HCT116 (cell line): Measurements from ENCODE around the gene PKP3. TPM values are rescaled to one million over a fixed set of nuclear protein-coding genes. Genes with fewer than 3 reads are reported as not detected.
"Not testable (repeated sequence)": the region's sequence is repeated elsewhere in the genome, so short reads cannot be mapped to it uniquely, and the experiment has no call there.

Experiments
- ATAC-seq: fragments of 200-7000 bp; cut with Tn5 transposase; 2 replicates; pipeline ENCODE4 v1.9.1; 2020; ENCODE audit warnings: mild to moderate bottlenecking, moderate library complexity
- BruUV-seq: library from RNA; stranded (reverse); fragments of 400-500 nt; replicated peaks from 2 replicates; lab custom pipeline; 2021; lab: Mats Ljungman, UMichigan
- CTCF ChIA-PET: fragments of 300-600 bp; sonication (Branson Sonifier 250); formaldehyde crosslinking; loops from one replicate; lab custom pipeline; 2021; ENCODE audit warnings: antibody characterized with exemption; lab: Charles Lee
- POLR2A ChIA-PET: fragments of 300-600, 350-600 bp; sonication (Branson Sonifier 250); formaldehyde crosslinking; loops from one replicate; lab custom pipeline; 2021; ENCODE audit warnings: antibody characterized with exemption; lab: Charles Lee
- RAD21 ChIA-PET, 2 experiments: fragments of 300-600 bp; sonication (Branson Sonifier 250); formaldehyde crosslinking; loops; one replicate each; lab custom pipeline; 2023; ENCODE audit warnings: low total read pairs in 2 of 2; ENCODE audit not compliant: uncharacterized antibody in 2 of 2, unreplicated experiment in 2 of 2, low non-redundant PET in 1 of 2; lab: Charles Lee
- DNase-seq: peaks from one replicate; pipeline ENCODE4 v3.0.0-alpha.2; 2010; ENCODE audit warnings: low read depth, low spot score
- H2AFZ ChIP-seq: fragments of 200-600 bp; shearing (Covaris generic), sonication (generic); 2 replicates; pipeline ENCODE4 v1.6.1; 2017; ENCODE audit warnings: low read depth, mixed run types, mixed read lengths, antibody characterized with exemption, low read length; ENCODE audit not compliant: poor library complexity, severe bottlenecking
- H3K27ac ChIP-seq: 2 replicates; pipeline ENCODE4 v1.5.1; 2012; ENCODE audit warnings: low read depth, low read length
- H3K27me3 ChIP-seq: fragments of 200-600 bp; sonication (generic); 2 replicates; pipeline ENCODE4 v1.6.1; 2016; ENCODE audit warnings: mixed run types, low read length, mixed read lengths; ENCODE audit not compliant: insufficient read depth
- H3K36me3 ChIP-seq, 2 experiments: fragments of 200-500 bp in 1 of 2; fragments of 200-600 bp in 1 of 2; sonication (Bioruptor generic) in 1 of 2; sonication (generic) in 1 of 2; 2 replicates each; pipeline versions ENCODE4 v1.5.1 to v1.6.1; 2014 to 2016; ENCODE audit warnings: low read length in 2 of 2, inconsistent platforms in 1 of 2, mixed read lengths in 1 of 2, mixed run types in 1 of 2; ENCODE audit not compliant: insufficient read depth in 2 of 2, control insufficient read depth in 1 of 2
- H3K4me1 ChIP-seq, 2 experiments: fragments of 200-600 bp in 1 of 2; sonication (generic) in 1 of 2; 2 replicates each; pipeline versions ENCODE4 v1.5.1 to v1.6.1; 2012 to 2017; ENCODE audit warnings: low read length in 2 of 2, inconsistent platforms in 1 of 2, mild to moderate bottlenecking in 1 of 2, mixed read lengths in 1 of 2, mixed run types in 1 of 2, moderate library complexity in 1 of 2; ENCODE audit not compliant: insufficient read depth in 2 of 2, control insufficient read depth in 1 of 2
- H3K4me2 ChIP-seq: fragments of 200-600 bp; sonication (generic); 2 replicates; pipeline ENCODE4 v1.6.1; 2017; ENCODE audit warnings: mixed run types, low read length, mixed read lengths
- H3K4me3 ChIP-seq, 2 experiments: fragments of 200-600 bp in 1 of 2; sonication (generic) in 1 of 2; replicated peaks in 1 of 2; 2 replicates each; pipeline ENCODE4 v1.5.1; 2011 to 2016; ENCODE audit warnings: low read length in 2 of 2, control low read depth in 1 of 2, low read depth in 1 of 2, mild to moderate bottlenecking in 1 of 2, mixed read lengths in 1 of 2, mixed run types in 1 of 2
- H3K79me2 ChIP-seq: fragments of 200-600 bp; sonication (generic); 2 replicates; pipeline ENCODE4 v1.6.1; 2017; ENCODE audit warnings: mild to moderate bottlenecking, mixed run types, low read length, moderate library complexity, mixed read lengths; ENCODE audit not compliant: insufficient read depth
- H3K9ac ChIP-seq: fragments of 200-600 bp; sonication (generic); 2 replicates; pipeline ENCODE4 v1.6.1; 2016; ENCODE audit warnings: low read length, mixed read lengths
- H3K9me2 ChIP-seq: fragments of 200-600 bp; sonication (generic), shearing (Covaris generic); 2 replicates; pipeline ENCODE4 v1.6.1; 2017; ENCODE audit warnings: mixed run types, mild to moderate bottlenecking, moderate library complexity; ENCODE audit not compliant: insufficient read depth
- H3K9me3 ChIP-seq, 2 experiments: fragments of 200-500 bp in 1 of 2; fragments of 200-600 bp in 1 of 2; sonication (Bioruptor generic) in 1 of 2; sonication (generic) in 1 of 2; 2 replicates each; pipeline ENCODE4 v1.6.1; 2014 to 2017; ENCODE audit warnings: low read length in 2 of 2, mixed read lengths in 2 of 2, inconsistent platforms in 1 of 2, low read depth in 1 of 2, mild to moderate bottlenecking in 1 of 2, mixed run types in 1 of 2, moderate library complexity in 1 of 2; ENCODE audit not compliant: control insufficient read depth in 1 of 2, insufficient read depth in 1 of 2
- H4K20me1 ChIP-seq: fragments of 200-600 bp; sonication (generic), shearing (Covaris generic); 2 replicates; pipeline ENCODE4 v1.6.1; 2017; ENCODE audit warnings: mixed run types, mild to moderate bottlenecking, moderate library complexity; ENCODE audit not compliant: insufficient read depth
- CBX3 ChIP-seq: IDR thresholded peaks from 2 replicates; pipeline ENCODE4 v1.6.1; 2012; ENCODE audit warnings: low read depth
- CEBPB ChIP-seq: IDR thresholded peaks from 2 replicates; pipeline ENCODE4 v1.6.1; 2012; ENCODE audit warnings: low read depth
- CTCF ChIP-seq, 3 experiments: fragments of 200-600 bp in 1 of 3; sonication (generic) in 1 of 3; IDR thresholded peaks in 2 of 3; conservative IDR thresholded peaks in 1 of 3; 2 replicates each; pipeline ENCODE4 v1.5.1; 2012 to 2017; ENCODE audit warnings: low read depth in 2 of 3, low read length in 2 of 3, antibody characterized with exemption in 1 of 3, borderline replicate concordance in 1 of 3, control low read depth in 1 of 3, mild to moderate bottlenecking in 1 of 3, mixed read lengths in 1 of 3, mixed run types in 1 of 3, moderate library complexity in 1 of 3; ENCODE audit not compliant: insufficient read depth in 1 of 3
- EZH2 ChIP-seq: fragments of 200-600 bp; sonication (generic); IDR thresholded peaks from 2 replicates; pipeline ENCODE4 v1.6.1; 2017; ENCODE audit warnings: antibody characterized with exemption, mixed run types
- EZH2phosphoT487 ChIP-seq: fragments of 200-600 bp; IDR thresholded peaks from 2 replicates; pipeline ENCODE4 v1.6.1; 2018; ENCODE audit warnings: antibody characterized with exemption, borderline replicate concordance
- FOSL1 ChIP-seq: IDR thresholded peaks from 2 replicates; pipeline ENCODE4 v1.6.1; 2012; ENCODE audit warnings: low read depth
- JUND ChIP-seq: IDR thresholded peaks from 2 replicates; pipeline ENCODE4 v1.6.1; 2012
- MAX ChIP-seq: IDR thresholded peaks from 2 replicates; pipeline ENCODE4 v1.6.1; 2012
- POLR2A ChIP-seq: IDR thresholded peaks from 2 replicates; pipeline ENCODE4 v1.7.0; 2011; ENCODE audit warnings: borderline replicate concordance; ENCODE audit not compliant: insufficient read depth, insufficient read length; ENCODE audit errors: extremely low read depth
- POLR2AphosphoS5 ChIP-seq: IDR thresholded peaks from 2 replicates; pipeline ENCODE4 v1.6.1; 2011; ENCODE audit warnings: mild to moderate bottlenecking, low read depth, low read length, moderate library complexity
- SIN3A ChIP-seq: IDR thresholded peaks from 2 replicates; pipeline ENCODE4 v1.6.1; 2012; ENCODE audit warnings: low read depth
- YY1 ChIP-seq: IDR thresholded peaks from 2 replicates; pipeline ENCODE4 v1.6.1; 2011; ENCODE audit warnings: low read length, low read depth, moderate library complexity, mild to moderate bottlenecking; ENCODE audit not compliant: insufficient replicate concordance; ENCODE audit errors: extremely low read depth
- intact Hi-C: fragments of 100-400 bp; cut with micrococcal nuclease; formaldehyde crosslinking; loops from 2 replicates; pipeline ENCODE4 v1.10.0; 2022
- total RNA-seq: library from RNA; stranded (reverse); gene quantifications from one replicate; pipeline ENCODE4 v1.2.1, GENCODE V29; 2021; ENCODE audit not compliant: unreplicated experiment

The PKP3 gene
- total RNA-seq, 1 experiment from 2014 or later = 157 TPM

DNA sequence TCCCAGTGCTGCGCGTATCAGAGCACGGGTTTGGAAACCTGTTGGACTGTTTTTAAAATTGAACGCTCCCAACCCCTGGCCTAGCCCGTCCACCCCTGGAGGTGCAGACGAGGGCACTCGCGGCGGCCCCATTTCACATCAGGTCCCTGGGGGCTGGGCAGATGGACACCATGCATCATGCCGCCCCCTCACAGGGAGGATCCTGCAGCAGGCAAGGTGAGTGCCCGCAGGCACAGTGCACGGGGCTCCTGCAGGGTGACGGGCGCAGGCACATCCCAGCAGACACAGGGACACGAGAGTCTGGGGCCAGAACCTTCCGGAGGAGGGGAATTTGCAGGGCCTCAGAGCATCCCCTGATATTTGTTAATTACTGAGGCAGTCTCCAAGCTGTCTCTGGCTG lies 40.5 kb downstream of the PKP3 start:
- Histone ChIP-seq H3K79me2 (peaks cover 10% of the 10 kb centered on the region; the same call in 1 of the 2 replicates), H3K4me3 (no peak overlapping the region), H3K4me2 (no peak overlapping the region), H2AFZ (no peak overlapping the region), H3K27me3 (no peaks in the 10 kb centered on the region), H3K9ac (no peak overlapping the region), H3K27ac (no peak overlapping the region), H4K20me1 (no peaks in the 10 kb centered on the region), H3K4me1 (no peaks in the 10 kb centered on the region; a peak in 1 of 4 replicates), H3K36me3 (0 out of 4 replicates have a peak, but pooled peaks cover 0 to 3% of the 10 kb centered on the region in 2 experiments), H3K9me2 (no peaks in the 10 kb centered on the region), H3K9me3 (no peaks in the 10 kb centered on the region; a peak in 1 of 4 replicates)
- ChIA-PET RAD21 (no interaction called here), CTCF (no interaction called here), POLR2A (no interaction called here)
- no TSS peak for BruUV-seq
- TF ChIP-seq EZH2phosphoT487 (no peak), CEBPB (no peak), POLR2AphosphoS5 (no peak), MAX (no peak), SIN3A (no peak), YY1 (no peak), JUND (no peak), CBX3 (no peak), CTCF (IDR thresholded peaks at IDR 0.05 in 2 of 3, conservative IDR thresholded peaks at IDR 0.05 in 1 of 3; ENCODE audit: borderline replicate concordance in 1 of 3, insufficient read depth in 1 of 3, low read depth in 2 of 3, low read length in 2 of 3) (no peak), POLR2A (no peak), EZH2 (no peak), FOSL1 (no peak)
- ATAC-seq (no peak), DNase-seq (no peak)
- intact Hi-C loops = no loop called here

GRCh38 chr11:434999-435740 lies 41.2 kb downstream of the PKP3 start:
- POLR2A ChIA-PET, H3K9me3 ChIP-seq, H4K20me1 ChIP-seq, H3K36me3 ChIP-seq, intact Hi-C loops, DNase-seq, H3K27ac ChIP-seq, H3K4me3 ChIP-seq, H3K9ac ChIP-seq, ATAC-seq, H3K4me1 ChIP-seq, H3K4me2 ChIP-seq, CTCF ChIA-PET, H3K9me2 ChIP-seq, H2AFZ ChIP-seq, BruUV-seq, H3K27me3 ChIP-seq, RAD21 ChIA-PET: not testable (repeated sequence)
- peaks cover 14% of the 10 kb centered on the region; the same call in 1 of the 2 replicates for H3K79me2 ChIP-seq
